ENCODE results near the gene DYNLT1.
"Not testable (repeated sequence)": the region's sequence is repeated elsewhere in the genome, so short reads cannot be mapped to it uniquely, and the experiment has no call there.

DYNLT1 gene

DNA sequence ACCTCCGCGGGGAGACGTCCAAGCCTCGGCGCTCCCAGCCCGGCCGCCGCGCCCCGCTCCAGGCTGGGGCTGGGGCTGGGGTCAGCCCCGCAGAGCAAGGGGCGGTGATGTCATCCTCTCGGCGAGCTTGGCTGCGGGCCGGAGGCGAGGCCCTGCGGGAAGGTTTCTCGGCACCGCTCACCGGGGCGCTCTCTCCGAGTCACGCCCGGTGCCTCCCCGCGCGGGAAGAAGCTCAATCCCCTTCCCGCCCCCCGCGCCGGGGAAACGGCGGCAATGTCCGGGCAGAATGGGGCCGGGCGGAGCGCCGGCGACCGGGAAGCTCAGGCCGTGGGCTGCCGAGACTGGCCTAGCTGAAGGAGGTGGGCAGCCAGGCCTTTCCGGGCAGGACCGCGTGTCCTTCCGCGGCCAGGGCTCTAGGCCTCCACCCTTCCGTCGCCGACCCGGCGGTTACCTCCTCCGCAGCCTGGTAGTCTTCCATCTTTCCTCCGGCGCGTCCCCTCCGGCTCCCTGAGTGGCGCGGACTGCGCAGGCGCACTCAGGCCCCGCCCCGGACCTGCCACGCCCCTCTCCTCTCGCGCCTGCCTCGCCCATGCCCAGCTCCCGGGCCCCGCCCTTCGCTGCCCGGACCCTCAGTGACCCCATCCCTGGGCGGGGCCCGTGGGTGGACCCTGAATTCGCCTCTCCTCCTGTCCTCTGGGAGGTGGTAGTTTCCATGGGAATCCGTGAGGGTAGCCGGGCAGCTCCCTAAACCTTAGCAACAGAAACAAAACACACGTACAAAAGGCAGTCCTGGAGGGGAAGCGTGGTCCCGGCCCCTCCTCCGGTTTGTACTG, at the start of gene DYNLT1:
TSS of gene DYNLT1 (minus strand) at position 513 of the 833 bp plus-strand sequence. CDS start at position 478, 35 bp downstream.
- DNase-seq = peak; percentile 90

DNA sequence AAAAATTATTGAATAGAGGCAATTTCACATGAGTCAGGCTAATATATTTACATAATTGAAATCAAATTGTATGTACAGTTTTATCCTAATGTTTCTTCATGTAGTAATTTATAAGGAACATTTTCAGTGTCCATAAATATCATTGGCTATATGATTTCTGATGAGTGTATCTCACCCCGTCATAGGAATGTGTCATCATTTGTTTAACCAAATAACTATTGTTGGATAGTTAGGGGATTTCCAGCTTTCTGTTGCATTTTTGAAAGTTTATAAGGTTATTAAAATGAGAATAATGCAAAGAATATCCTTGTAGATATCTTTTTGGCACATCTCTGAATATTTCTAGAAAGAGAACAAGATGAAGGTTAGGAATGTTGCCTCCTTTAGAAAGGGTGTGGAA, 44.3 kb upstream of the DYNLT1 start:
- no peak for DNase-seq

- no peak for DNase-seq
Measured at GRCh38 chr6:158687506-158687905, 43.0 kb upstream of the DYNLT1 start.

DNA sequence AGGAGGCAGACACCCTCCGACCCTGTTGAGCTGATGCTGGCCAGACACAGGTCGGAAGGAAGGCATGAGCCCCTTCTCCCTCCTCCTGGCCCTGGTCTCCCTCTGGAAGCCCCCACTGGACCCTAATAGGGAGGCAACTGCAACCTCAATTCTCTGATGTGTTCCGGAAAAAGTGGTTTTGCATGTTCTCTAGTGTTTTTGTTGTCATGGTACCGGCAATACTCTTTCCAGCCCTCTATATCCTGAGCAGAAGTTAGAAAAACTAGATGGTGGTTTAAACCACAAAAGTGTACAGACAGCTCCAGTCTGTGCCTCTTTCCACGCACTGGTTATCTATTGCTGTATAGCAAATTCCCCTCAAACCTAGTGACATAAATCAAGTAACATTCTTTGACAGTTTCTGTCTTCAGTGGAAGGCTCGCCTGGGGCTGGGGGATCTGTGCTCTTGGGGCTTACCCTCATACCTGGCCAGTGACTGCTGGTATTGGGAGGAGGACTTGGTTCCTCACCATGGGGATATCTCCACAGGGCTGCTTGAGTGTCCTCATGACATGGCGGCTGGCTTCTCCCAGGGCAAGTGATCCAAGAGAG, 42.3 kb upstream of the DYNLT1 start:
- DNase-seq = no peak

GRCh38 chr6:158686311-158686710, 41.8 kb upstream of the DYNLT1 start:
- DNase-seq = no peak

- no peak for DNase-seq
Measured at GRCh38 chr6:158684745-158685324, 40.3 kb upstream of the DYNLT1 start.

DNA sequence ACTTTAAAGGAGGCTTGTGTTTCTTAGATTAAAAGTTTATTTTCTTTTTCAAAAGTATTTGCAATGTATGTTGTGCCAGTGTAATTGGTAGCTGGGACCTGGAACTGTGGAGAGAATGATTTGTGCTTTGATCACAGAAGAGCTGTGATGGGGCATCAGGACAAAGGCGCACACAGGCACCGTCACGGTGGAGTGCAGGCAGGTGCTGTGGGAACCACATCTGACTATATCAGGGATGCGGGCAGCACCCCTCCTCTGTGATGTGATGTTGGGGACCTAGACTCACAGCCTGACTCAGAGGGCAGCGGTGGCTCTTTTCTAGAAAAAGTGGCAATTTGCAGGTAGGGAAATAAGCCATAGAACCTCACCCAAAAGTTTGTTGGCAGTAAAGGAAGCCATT, 39.8 kb upstream of the DYNLT1 start:
- DNase-seq = no peak

DNA sequence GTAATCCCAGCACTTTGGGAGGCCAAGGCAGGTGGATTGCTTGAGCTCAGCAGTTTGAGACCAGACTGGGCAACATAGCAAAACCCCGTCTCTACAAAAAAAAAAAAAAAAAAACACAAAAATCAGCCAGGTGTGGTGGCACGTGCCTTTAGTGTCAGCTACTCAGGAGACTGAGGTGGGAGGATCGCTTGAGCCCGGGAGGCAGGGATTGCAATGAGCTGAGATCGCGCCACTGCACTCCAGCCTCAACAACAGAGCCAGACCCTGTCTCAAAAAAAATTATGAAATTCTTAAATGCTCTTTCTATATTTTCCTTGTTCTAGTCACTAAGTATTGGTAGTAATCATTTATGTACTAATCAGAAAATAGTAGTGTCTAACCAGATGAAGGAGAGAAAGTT, 35.9 kb upstream of the DYNLT1 start:
- DNase-seq = no peak

- no peak for DNase-seq
Measured at GRCh38 chr6:158680015-158680414, 35.5 kb upstream of the DYNLT1 start.

- no peak for DNase-seq
Measured at GRCh38 chr6:158677906-158678578, 33.5 kb upstream of the DYNLT1 start.

- DNase-seq = not testable (repeated sequence)
Measured at GRCh38 chr6:158677094-158677493, 32.6 kb upstream of the DYNLT1 start.

DNA sequence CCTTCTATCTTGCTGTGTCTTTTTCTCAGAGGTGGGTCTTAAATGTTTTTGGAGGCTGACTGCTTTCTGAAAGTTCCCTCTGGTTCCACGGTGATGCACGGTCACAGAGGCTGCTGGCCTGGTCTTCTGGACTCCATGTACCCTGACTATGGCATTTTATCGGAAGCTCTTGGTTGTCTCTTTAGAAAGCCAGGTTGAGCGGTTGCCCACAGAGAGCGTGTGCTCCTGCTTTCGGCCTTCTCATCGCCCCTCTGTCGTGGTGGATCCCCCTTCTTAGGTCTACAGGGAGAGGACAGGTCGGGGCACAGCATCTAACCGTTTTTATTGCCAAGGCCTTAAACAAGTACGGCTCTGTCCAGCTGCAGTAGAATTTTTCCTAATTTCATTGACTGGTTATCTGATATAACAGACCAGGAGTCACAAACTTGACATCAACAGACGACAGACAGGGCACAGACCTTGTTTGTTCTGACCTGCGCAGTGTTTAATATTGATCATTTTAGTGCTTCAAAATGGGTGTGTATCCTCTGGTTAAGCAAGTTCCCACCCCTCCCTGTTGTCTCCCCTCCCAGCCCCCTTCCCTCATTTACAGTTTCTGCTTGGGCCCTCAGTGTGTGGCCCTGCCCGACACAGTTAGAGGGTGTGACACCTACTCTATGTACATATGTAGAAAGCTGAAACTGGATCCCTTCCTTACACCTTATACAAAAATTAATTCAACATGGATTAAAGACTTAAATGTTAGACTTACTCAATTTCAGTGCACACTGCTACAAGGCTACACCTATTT, 30.0 kb upstream of the DYNLT1 start:
- no peak for DNase-seq

- no peak for DNase-seq
Measured at GRCh38 chr6:158672726-158673125, 28.2 kb upstream of the DYNLT1 start.

- not testable (repeated sequence) for DNase-seq
Measured at GRCh38 chr6:158672119-158672518, 27.6 kb upstream of the DYNLT1 start.

DNA sequence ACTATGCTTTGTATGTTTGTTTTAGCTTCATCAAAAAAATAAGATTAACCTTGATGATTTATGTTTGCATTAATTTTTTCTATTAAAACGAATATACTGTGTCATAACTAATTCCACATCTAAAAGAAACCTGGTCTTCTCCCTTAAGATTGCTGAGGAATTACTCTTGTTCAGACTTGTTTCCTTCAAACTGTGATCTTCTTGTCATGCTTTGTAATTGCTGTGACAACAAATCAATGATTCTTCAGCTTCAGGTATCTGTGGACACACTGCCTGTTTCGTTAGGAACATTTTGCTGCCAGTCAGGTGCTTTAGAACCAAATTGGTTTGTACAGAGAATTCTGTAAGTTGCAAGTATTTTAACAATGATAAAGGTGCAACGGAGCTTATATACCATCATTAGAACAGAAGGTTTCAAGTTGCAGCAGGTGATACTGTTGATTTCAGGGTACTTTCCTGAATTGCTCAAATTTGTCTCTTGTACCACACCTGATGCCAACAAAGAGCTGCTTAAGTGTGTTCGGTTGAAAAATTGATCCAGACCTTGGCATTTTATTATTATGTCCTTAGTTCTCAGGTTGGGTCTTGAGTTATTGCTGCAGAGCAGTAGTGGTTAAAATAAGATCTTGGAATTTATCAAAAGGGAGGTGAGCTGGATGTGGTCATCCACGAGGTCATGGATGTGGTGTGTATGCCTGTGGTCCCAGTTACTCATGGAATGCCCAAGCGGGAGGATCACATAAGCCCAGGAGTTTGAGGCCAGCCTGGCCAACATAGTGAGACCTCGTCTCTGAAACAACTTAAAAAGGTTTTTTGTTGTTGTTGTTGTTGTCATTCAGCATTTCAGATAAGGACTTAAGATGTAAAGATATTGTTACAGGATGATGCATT, 24.8 kb upstream of the DYNLT1 start:
- DNase-seq = no peak

DNA sequence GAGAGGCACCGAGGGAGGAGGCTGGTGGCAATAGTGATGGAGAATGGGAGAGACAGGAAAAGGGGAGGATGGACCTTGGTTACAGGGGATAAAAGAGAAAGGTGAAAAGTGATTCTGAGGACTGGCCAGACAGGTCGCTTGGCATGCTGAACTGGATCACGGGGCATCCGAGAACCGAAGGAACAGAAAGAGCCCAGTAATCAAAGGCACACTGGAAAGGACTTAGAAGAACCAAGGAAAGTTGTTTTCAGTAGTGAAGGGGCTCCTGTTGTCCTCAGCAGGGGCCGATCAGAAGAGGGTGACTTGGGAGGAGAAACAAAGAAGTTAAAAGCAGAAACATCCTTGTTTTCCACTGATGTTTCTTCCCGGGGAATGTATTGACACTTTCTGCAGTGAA, 24.2 kb upstream of the DYNLT1 start:
- DNase-seq = no peak

DNA sequence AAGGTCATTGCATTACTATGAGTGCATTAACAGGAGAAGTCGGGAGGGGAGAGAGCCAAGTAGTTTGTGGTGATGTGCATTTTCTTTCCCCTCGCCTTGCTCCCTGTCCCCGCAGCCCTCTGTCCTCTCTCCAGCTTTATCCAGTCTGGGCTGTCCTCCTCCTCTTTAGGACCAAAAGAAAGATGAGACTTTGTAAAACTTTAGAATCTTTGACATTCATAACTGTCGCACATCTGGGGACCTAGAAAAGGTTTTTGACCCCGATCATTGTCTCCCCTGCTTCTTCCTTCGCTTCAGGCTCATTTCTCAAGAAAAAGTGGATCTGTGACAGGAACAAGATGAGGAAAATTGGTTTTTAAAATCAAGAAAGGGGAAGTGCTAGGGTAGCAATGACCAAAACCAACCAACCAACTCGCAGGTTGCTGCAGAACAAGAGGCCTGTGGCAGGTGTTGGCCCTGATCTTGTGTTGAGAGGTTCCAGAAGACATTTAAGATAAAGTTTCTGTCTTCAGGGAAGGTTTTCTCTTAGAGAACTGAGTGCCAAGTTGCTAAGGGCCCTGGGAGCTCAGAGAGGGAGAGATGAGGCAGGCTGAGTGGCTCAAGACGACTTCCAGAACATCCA, 22.9 kb upstream of the DYNLT1 start:
- no peak for DNase-seq

DNA sequence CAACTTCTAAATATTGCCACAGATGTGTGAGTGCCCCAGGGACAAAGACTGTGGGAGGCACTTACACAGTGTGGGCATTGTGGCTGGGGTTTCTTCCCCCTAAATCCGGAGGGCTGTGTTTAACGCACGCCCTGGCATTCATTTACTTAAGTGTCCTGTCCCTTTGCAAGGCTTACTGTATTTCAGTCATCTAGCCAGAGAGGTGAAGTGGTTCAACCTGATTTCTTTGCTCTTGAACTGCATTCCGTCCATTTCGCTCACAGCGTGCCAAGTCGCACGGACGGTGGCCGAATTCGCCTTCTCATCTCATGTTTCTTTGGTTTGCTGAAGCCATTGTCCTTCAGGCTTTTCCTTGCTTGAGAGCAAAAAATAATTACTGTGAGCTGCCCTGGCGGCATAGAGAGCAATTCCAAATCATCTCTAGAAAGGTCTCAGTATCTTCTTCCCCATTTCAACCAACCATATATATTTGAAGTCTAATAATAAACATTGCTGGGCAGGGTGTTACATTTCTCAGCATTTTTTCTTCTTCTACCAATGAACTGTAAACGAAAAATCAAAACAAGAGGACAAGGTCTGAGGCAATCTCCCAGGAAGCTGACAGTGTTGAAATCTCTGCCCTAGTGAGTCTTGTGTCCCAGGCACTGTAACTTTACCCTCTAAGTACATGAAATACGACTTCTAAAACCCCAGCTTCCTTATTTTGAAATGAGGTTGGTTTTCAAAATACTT, 22.3 kb upstream of the DYNLT1 start:
- no peak for DNase-seq

- DNase-seq = no peak
Measured at GRCh38 chr6:158665332-158665731, 20.8 kb upstream of the DYNLT1 start.

- DNase-seq = no peak
Measured at GRCh38 chr6:158663625-158664165, 19.2 kb upstream of the DYNLT1 start.

All from NK-92 treated with Interleukin-12 subunit alpha and Interleukin-12 subunit beta, amount 100 ng/mL, for 24 hours (cell line).